WTC11 (cell line): ENCODE results near the gene CAMK2B.

Experiments used
- CREM ChIP-seq: sonication (generic); formaldehyde crosslinking; IDR thresholded peaks from 2 replicates; pipeline ENCODE4 v1.8.1; 2022; ENCODE audit warnings: mild to moderate bottlenecking, missing genetic modification reagents, moderate library complexity
- CTCF ChIP-seq: fragments of 200-600 bp; IDR thresholded peaks from 2 replicates; pipeline ENCODE4 v1.8.0; 2022; ENCODE audit warnings: antibody characterized with exemption
- E2F1 ChIP-seq: sonication (generic); formaldehyde crosslinking; IDR thresholded peaks from 2 replicates; pipeline ENCODE4 v1.8.0; 2022; ENCODE audit warnings: mild to moderate bottlenecking, missing genetic modification reagents
- FOXJ3 ChIP-seq: sonication (generic); formaldehyde crosslinking; IDR thresholded peaks from 2 replicates; pipeline ENCODE4 v1.9.0; 2021; ENCODE audit warnings: missing genetic modification reagents, mild to moderate bottlenecking, borderline replicate concordance
- GRHL2 ChIP-seq: fragments of 250-450 bp; sonication (Bioruptor Pico); IDR thresholded peaks from 2 replicates; pipeline ENCODE4 v1.8.0; 2022; ENCODE audit warnings: mild to moderate bottlenecking, moderate library complexity; ENCODE audit not compliant: insufficient replicate concordance, severe bottlenecking
- MAX ChIP-seq: sonication (generic); formaldehyde crosslinking; IDR thresholded peaks from 2 replicates; pipeline ENCODE4 v1.8.0; 2022; ENCODE audit warnings: mild to moderate bottlenecking, missing genetic modification reagents
- NFE2L1 ChIP-seq: sonication (generic); formaldehyde crosslinking; IDR thresholded peaks from 2 replicates; pipeline ENCODE4 v1.8.1; 2023; ENCODE audit warnings: missing genetic modification reagents
- NR2C2 ChIP-seq: sonication (generic); formaldehyde crosslinking; IDR thresholded peaks from 2 replicates; pipeline ENCODE4 v1.8.0; 2022; ENCODE audit warnings: mild to moderate bottlenecking, missing genetic modification reagents
- NR3C1 ChIP-seq: sonication (generic); formaldehyde crosslinking; conservative IDR thresholded peaks from 2 replicates; pipeline ENCODE4 v1.8.1; 2023; ENCODE audit warnings: low read depth, mild to moderate bottlenecking, missing genetic modification reagents
- ZNF532 ChIP-seq: fragments of 250-450 bp; sonication (Bioruptor Pico); IDR thresholded peaks from 2 replicates; pipeline ENCODE4 v1.9.0; 2021; ENCODE audit warnings: mild to moderate bottlenecking, borderline replicate concordance

GRCh38 chr7:44326261-44327125 lies 1.1 kb upstream of the CAMK2B start:
- TF ChIP-seq MAX (CRISPR knock-in tag) = no peak
- no peak for TF ChIP-seq CTCF
- TF ChIP-seq NR3C1 (CRISPR knock-in tag) = no peak
- no peak for TF ChIP-seq E2F1 (CRISPR knock-in tag)
- TF ChIP-seq ZNF532 (CRISPR knock-in tag) = no peak
- no peak for TF ChIP-seq CREM (CRISPR knock-in tag)
- no peak for TF ChIP-seq GRHL2
- no peak for TF ChIP-seq FOXJ3 (CRISPR knock-in tag)
- TF ChIP-seq NFE2L1 (CRISPR knock-in tag) = no peak
- no peak for TF ChIP-seq NR2C2 (CRISPR knock-in tag)
